GM10266 (cell line): Measurements from ENCODE around the gene CD68.
"Not testable (repeated sequence)": the region's sequence is repeated elsewhere in the genome, so short reads cannot be mapped to it uniquely, and the experiment has no call there.

Experiments
- DNase-seq: peaks from one replicate; pipeline ENCODE4 v3.0.0; 2012; ENCODE audit errors: extremely low spot score
- CTCF ChIP-seq: IDR thresholded peaks from 2 replicates; pipeline ENCODE4 v1.5.1; 2012; ENCODE audit warnings: mild to moderate bottlenecking, low read depth; ENCODE audit not compliant: control insufficient read depth, insufficient read depth; ENCODE audit errors: missing control alignments

Gene CD68

DNA sequence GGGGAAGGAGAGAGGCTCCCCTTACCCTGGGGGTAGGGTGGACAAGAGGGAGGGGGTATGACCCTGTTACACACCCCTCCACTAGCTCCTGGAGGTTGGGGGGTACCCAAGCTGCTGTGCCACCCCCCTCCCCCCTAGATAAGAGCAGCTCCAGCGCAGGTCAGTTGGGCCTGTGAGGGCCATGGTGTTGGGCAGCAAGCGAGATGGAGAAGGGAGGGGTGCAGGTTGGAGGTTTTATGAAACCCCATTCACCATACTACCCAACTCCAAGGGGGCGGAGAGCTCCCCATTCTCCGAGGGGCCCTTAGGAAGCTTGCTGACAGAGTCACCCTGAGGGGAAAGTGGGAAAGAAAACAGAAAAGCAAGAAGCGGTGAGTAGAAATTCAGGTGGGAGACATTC, 12.2 kb downstream of the CD68 start:
- TF ChIP-seq CTCF, result no peak
- DNase-seq, result no peak

- no peak for TF ChIP-seq CTCF
- DNase-seq, result no peak
Measured at GRCh38 chr17:7592422-7593021, 13.1 kb downstream of the CD68 start.

- no peak for DNase-seq
Measured at GRCh38 chr17:7593296-7593695, 13.9 kb downstream of the CD68 start.

GRCh38 chr17:7597561-7597960, 18.1 kb downstream of the CD68 start:
- DNase-seq, result not testable (repeated sequence)

More at GRCh38 chr17:7593296-7593695, 13.9 kb downstream of the CD68 start:
- no peak for TF ChIP-seq CTCF

DNA sequence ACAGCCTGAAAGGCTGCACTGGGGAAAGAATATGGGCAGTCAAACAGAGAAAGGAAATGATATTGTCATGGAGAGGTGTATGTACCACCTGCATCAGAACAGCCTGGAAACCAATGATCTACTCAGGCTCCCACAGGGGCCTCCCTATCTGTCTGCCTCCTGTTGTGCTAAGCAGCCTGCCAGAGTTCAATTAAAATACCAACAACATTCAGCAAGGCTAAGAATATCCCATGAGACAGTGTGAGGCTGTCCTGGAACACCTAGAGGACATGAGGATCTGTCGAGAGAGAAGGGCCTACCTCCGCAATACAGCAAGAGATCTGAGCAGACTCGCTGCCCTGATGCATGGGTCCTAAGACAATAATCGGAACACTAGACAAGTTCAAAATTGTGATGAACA, 26.8 kb downstream of the CD68 start:
- no peak for DNase-seq
- TF ChIP-seq CTCF, result no peak

DNA sequence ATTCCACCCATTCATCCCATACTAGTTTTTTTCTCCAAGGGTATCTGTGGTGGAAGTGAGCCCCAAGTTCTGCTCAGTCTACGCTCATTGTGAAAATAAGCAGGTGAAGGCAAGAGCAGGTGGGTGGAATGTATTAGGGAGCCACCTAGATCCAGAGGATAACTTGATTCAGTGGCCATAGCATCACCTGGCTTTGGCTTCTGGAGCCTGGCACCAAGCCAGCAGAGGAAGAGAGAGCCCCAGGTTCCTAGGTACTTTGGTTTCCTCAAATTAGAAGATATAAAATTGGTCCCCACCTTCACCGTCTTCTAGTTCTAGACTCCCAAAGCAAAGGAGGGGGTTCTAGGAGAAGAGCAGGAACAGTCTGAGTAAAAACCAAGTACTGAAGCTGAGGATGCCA, 31.2 kb downstream of the CD68 start:
- TF ChIP-seq CTCF, result no peak
- no peak for DNase-seq

DNA sequence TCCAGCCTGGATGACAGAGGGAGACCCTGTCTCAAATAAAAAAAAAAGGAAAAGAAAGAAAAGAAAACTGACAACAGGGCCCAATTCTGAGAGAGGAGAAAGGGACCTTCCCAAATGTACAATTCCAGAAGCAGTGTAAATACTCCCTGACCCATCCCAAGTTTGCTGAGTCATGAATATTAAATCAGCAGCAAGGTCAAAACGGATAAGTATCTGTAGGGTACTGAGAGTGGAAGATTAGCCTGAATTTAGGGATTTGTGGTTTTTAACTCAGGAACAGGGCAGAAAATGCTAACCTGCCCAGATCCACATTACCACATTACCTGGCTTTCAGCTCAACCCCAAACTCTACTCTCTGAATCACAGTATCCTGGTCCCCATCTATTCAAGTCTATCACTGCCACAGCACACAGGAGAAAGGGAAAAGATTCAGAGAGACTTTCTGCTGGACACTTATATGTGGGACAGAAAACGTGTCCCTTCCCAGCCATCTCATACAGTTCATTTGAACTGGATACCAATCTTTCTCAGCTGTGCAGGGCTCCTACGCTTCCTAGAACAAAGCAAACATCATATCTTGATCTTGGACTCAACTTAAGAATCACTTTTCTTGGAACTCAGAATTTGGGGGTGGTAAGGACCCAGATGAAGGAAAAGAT, 32.3 kb downstream of the CD68 start:
- no peak for DNase-seq
- TF ChIP-seq CTCF, result no peak

GRCh38 chr17:7612294-7612640, 32.8 kb downstream of the CD68 start:
- no peak for DNase-seq
- TF ChIP-seq CTCF, result no peak
